ENCODE results near the gene KLK1.

KLK1 gene

GRCh38 chr19:50836543-50837195 is 13.1 kb upstream of the KLK1 start:
- DNase-seq (ENCODE audit: low read depth in 2 of 2), result no peak

GRCh38 chr19:50835785-50836542 is 12.4 kb upstream of the KLK1 start:
- DNase-seq (ENCODE audit: low read depth in 2 of 2), result peak; percentile 23 to 49

GRCh38 chr19:50835103-50835784 is 11.7 kb upstream of the KLK1 start:
- DNase-seq (ENCODE audit: low read depth in 2 of 2), result no peak

GRCh38 chr19:50833802-50834167 is 10.2 kb upstream of the KLK1 start:
- DNase-seq (ENCODE audit: low read depth in 2 of 2), result no peak

GRCh38 chr19:50833117-50833801 is 9.7 kb upstream of the KLK1 start, which contains the start of gene KLK15:
TSS of gene KLK15 (minus strand) at chr19:50833574. CDS start at chr19:50831492, 2,082 bp downstream.
- no peak for DNase-seq (ENCODE audit: low read depth in 2 of 2)

GRCh38 chr19:50832666-50833065 is 9.1 kb upstream of the KLK1 start:
- DNase-seq (ENCODE audit: low read depth in 2 of 2), result no peak

- no peak for DNase-seq (ENCODE audit: low read depth in 2 of 2)
Measured at GRCh38 chr19:50831026-50831396, 7.4 kb upstream of the KLK1 start.

GRCh38 chr19:50830266-50831025 is 6.9 kb upstream of the KLK1 start:
- DNase-seq (ENCODE audit: low read depth in 2 of 2), result no peak

- DNase-seq (ENCODE audit: low read depth in 2 of 2), result no peak
Measured at GRCh38 chr19:50829801-50830200, 6.2 kb upstream of the KLK1 start.

GRCh38 chr19:50827476-50827875 is 3.9 kb upstream of the KLK1 start:
- no peak for DNase-seq (ENCODE audit: low read depth in 2 of 2)

- DNase-seq (ENCODE audit: low read depth in 2 of 2), result no peak
Measured at GRCh38 chr19:50826492-50827240, 3.1 kb upstream of the KLK1 start.

- no peak for DNase-seq (ENCODE audit: low read depth in 2 of 2)
Measured at GRCh38 chr19:50822661-50823208, 852 bp downstream of the KLK1 start.

- no peak for DNase-seq (ENCODE audit: low read depth in 2 of 2)
Measured at GRCh38 chr19:50821622-50822021, 2.0 kb downstream of the KLK1 start.

- DNase-seq (ENCODE audit: low read depth in 2 of 2), result no peak
Measured at GRCh38 chr19:50821248-50821612, 2.4 kb downstream of the KLK1 start.

GRCh38 chr19:50820549-50821247 is 2.9 kb downstream of the KLK1 start:
- DNase-seq (ENCODE audit: low read depth in 2 of 2), result no peak

GRCh38 chr19:50820086-50820485 is 3.5 kb downstream of the KLK1 start:
- DNase-seq (ENCODE audit: low read depth in 2 of 2), result no peak

- no peak for DNase-seq (ENCODE audit: low read depth in 2 of 2)
Measured at GRCh38 chr19:50819636-50820035, 4.0 kb downstream of the KLK1 start.

- DNase-seq (ENCODE audit: low read depth in 2 of 2), result no peak
Measured at GRCh38 chr19:50818859-50819472, 4.6 kb downstream of the KLK1 start.
